HG03521 (cell line): ENCODE results near the gene CDC25B.

Experiments
- ATAC-seq: cut with Tn5 transposase; IDR thresholded peaks from one replicate; pipeline ENCODE4 v1.9.1; 2021; ENCODE audit warnings: mild to moderate bottlenecking, moderate library complexity; ENCODE audit not compliant: unreplicated experiment

CDC25B gene

GRCh38 chr20:3763671-3764601, 32.2 kb upstream of the CDC25B start:
- no peak for ATAC-seq

GRCh38 chr20:3764659-3765058, 31.5 kb upstream of the CDC25B start:
- ATAC-seq, result no peak

GRCh38 chr20:3765171-3765882, 30.8 kb upstream of the CDC25B start:
- ATAC-seq, result no peak

- no peak for ATAC-seq
Measured at GRCh38 chr20:3766422-3767109, 29.5 kb upstream of the CDC25B start.

- ATAC-seq, result no peak
Measured at GRCh38 chr20:3767110-3767426, 29.0 kb upstream of the CDC25B start.

GRCh38 chr20:3767427-3768341, 28.4 kb upstream of the CDC25B start, which contains the start of gene ADISSP:
Gene ADISSP, minus strand, starts transcription at chr20:3767753. Its CDS starts 7,653 bp downstream, at chr20:3760100.
- ATAC-seq, result peak; percentile 93

GRCh38 chr20:3768342-3769130, 27.6 kb upstream of the CDC25B start:
- peak; percentile 21 for ATAC-seq

- no peak for ATAC-seq
Measured at GRCh38 chr20:3771552-3772058, 24.5 kb upstream of the CDC25B start.

GRCh38 chr20:3775457-3776108, 20.5 kb upstream of the CDC25B start:
- ATAC-seq, result no peak

GRCh38 chr20:3777381-3777715, 18.8 kb upstream of the CDC25B start:
- ATAC-seq, result no peak

GRCh38 chr20:3777716-3778629, 18.1 kb upstream of the CDC25B start:
- no peak for ATAC-seq

- ATAC-seq, result no peak
Measured at GRCh38 chr20:3778976-3779375, 17.1 kb upstream of the CDC25B start.

- no peak for ATAC-seq
Measured at GRCh38 chr20:3781153-3781910, 14.8 kb upstream of the CDC25B start, which contains the start of gene SPEF1. Gene SPEF1, minus strand, starts transcription at chr20:3781448. Its CDS starts 161 bp downstream, at chr20:3781287.

GRCh38 chr20:3782597-3782996, 13.5 kb upstream of the CDC25B start:
- ATAC-seq, result no peak

GRCh38 chr20:3783068-3783489, 13.0 kb upstream of the CDC25B start:
- ATAC-seq, result no peak

- ATAC-seq, result no peak
Measured at GRCh38 chr20:3783511-3784195, 12.5 kb upstream of the CDC25B start.
